ENCODE results near the gene DIO3. TPM values are rescaled to one million over a fixed set of nuclear protein-coding genes. Genes with fewer than 3 reads are reported as not detected.
A peak's percentile ranks its signal among the peaks of the same experiment; 100 is the strongest.

DIO3 gene
- total and polyA plus RNA-seq, 8 donors: 0.12 to 2.1 (median 0.79) TPM

DNA sequence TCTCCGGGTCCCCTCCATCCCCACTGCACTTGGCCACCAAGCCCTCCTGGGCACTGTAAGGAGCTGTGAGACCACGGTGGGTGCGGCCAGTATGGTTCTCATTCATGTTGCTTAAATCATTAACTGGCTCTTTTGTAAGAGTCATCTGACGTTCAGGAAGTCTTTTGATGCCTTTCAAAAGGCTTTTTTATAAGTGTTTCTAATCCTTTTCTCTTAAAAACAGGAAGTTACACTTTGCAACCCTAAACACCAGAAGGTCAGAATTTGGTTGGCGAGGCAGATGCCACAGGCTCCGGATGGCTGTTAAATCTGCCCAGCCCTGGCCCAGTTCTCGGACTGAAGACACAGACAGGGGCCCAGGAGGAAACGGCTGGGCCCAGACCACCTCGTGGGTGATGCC, 26.1 kb upstream of the DIO3 start:
- 64 to 69% methylated on average over 9 of the region's 9 CpGs for WGBS, 2 donors
- no peaks in the 10 kb centered on the region for H3K4me1 ChIP-seq
- ATAC-seq: peak in 1 of 4 donors; percentile 20
- H3K27me3 ChIP-seq: no peaks in the 10 kb centered on the region
- TF ChIP-seq, protein P1, sequence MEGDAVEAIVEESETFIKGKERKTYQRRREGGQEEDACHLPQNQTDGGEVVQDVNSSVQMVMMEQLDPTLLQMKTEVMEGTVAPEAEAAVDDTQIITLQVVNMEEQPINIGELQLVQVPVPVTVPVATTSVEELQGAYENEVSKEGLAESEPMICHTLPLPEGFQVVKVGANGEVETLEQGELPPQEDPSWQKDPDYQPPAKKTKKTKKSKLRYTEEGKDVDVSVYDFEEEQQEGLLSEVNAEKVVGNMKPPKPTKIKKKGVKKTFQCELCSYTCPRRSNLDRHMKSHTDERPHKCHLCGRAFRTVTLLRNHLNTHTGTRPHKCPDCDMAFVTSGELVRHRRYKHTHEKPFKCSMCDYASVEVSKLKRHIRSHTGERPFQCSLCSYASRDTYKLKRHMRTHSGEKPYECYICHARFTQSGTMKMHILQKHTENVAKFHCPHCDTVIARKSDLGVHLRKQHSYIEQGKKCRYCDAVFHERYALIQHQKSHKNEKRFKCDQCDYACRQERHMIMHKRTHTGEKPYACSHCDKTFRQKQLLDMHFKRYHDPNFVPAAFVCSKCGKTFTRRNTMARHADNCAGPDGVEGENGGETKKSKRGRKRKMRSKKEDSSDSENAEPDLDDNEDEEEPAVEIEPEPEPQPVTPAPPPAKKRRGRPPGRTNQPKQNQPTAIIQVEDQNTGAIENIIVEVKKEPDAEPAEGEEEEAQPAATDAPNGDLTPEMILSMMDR (IDR thresholded peaks at IDR 0.05): no peak
- H3K27ac ChIP-seq: no peak overlapping the region
- H3K9me3 ChIP-seq: no peaks in the 10 kb centered on the region
- DNase-seq: no peak
- H3K36me3 ChIP-seq: no peaks in the 10 kb centered on the region
- intact Hi-C loops (cut with DNase I): no loop called here
- no peak for FAIRE-seq
- no peak overlapping the region for H3K4me3 ChIP-seq

DNA sequence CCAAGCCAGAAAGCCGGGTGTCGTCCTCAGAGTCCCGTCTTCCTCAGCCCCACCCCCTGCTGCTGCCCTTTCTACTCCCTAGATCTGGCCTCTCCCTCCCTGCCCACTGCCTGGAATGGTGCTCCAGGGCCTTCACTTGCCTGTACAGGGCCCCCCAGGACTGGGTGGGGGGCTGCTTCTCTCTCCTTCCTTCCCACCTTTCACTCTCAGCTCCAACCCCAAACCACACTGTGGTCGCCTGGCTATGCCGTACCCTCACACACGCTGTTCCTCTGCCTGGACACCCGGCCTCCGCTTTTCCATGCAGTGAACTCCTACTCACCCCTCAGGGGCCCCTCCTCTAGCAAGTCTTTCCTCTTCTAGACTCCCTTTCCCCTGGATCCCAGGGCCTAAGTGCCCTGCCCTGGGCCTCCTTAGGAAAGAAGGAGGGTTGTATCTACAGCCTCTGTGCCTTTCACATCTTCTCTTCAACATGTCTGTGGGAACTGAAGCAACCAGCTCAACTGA, 25.5 kb upstream of the DIO3 start:
- 87 to 89% methylated on average over 8 of the region's 8 CpGs for WGBS, 2 donors
- H3K9me3 ChIP-seq: no peaks in the 10 kb centered on the region
- H3K4me1 ChIP-seq: no peaks in the 10 kb centered on the region
- H3K36me3 ChIP-seq: no peaks in the 10 kb centered on the region
- no peak overlapping the region for H3K27ac ChIP-seq
- DNase-seq (no peak), FAIRE-seq (no peak), ATAC-seq (no peak)
- intact Hi-C loops (cut with DNase I): no loop called here
- no peaks in the 10 kb centered on the region for H3K27me3 ChIP-seq
- TF ChIP-seq, protein P1 (IDR thresholded peaks at IDR 0.05): no peak
- no peak overlapping the region for H3K4me3 ChIP-seq

DNA sequence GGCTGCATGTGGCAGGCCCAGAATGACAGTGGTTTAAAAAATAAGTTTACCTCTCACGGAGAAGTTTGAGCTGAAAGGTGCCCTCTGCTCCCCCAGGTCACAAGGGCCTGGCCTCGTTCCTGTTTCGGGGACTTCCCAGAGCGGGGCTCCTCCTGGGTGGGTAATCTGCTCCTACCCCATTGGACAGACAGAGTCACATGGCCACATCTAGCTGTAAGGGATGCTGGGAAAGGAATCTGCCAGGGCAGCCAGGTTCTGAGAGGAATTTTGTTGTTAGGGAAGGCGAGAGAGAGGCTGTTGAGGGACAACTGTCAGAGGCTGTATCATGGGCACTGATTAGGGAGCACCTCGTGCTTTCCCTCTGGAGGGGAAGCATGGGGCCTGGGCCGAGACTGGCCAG, 24.0 kb upstream of the DIO3 start:
- no peak for ATAC-seq
- Histone ChIP-seq H3K4me1 (no peaks in the 10 kb centered on the region), H3K9me3 (no peaks in the 10 kb centered on the region), H3K4me3 (no peak overlapping the region), H3K36me3 (no peaks in the 10 kb centered on the region), H3K27me3 (no peaks in the 10 kb centered on the region), H3K27ac (no peak overlapping the region)
- FAIRE-seq: no peak
- DNase-seq: no peak
- intact Hi-C loops (cut with DNase I): no loop called here
- WGBS, 2 donors: 85 to 92% methylated on average over 7 of the region's 7 CpGs
- TF ChIP-seq, protein P1 (IDR thresholded peaks at IDR 0.05): no peak

DNA sequence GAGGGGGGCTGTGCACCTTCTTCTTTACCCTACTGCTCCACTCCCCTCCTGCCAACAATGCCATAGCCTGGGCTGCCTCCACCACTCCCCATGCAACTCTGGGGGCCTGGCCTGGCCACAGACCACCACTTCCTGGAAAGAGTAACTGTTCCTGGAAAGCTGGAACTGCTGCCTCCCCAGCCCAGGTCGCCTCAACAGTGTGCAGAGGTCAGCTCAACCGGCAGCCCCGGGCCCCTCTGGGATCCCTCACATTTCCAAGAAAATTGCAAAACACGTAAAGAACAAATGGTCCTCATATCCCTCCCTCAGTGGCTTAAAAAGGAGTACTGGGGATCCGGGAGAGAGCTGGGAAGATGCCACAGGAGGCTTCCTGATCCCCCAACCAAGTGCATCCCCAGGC, 22.4 kb upstream of the DIO3 start:
- TF ChIP-seq, protein P1 (IDR thresholded peaks at IDR 0.05): no peak
- WGBS, 2 donors: 49 to 56% methylated on average over 5 of the region's 5 CpGs

DNA sequence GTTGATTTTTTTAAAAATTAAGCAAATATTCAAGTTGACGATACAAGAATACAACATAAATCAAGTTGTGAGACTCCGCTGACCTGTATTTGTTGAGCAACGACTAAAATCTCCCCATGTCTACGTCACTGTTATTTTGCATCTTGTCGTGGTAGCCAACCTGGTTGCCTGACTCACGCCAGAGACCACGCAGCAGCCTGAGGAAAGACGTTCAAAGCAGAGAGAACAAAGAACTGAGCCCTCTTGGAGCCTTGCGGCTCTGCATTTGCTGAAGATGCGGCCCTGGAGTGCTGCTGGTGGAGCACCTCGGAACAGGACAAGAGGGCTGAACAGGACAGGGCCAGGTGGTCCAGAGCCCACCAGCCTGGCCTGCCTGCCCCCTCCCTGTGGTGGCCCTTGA, 21.4 kb upstream of the DIO3 start:
- H3K4me1 ChIP-seq: no peaks in the 10 kb centered on the region
- H3K4me3 ChIP-seq: no peak overlapping the region
- TF ChIP-seq, protein P1 (IDR thresholded peaks at IDR 0.05): no peak
- 77 to 82% methylated on average over 11 of the region's 11 CpGs for WGBS, 2 donors
- no peaks in the 10 kb centered on the region for H3K27me3 ChIP-seq
- ATAC-seq (no peak), FAIRE-seq (no peak), DNase-seq (no peak)
- H3K27ac ChIP-seq: no peak overlapping the region
- H3K9me3 ChIP-seq: no peaks in the 10 kb centered on the region
- intact Hi-C loops (cut with DNase I): no loop called here
- no peaks in the 10 kb centered on the region for H3K36me3 ChIP-seq

More for the DNA sequence above, 22.4 kb upstream of the DIO3 start:
- intact Hi-C loops (cut with DNase I): no loop called here
- H3K36me3 ChIP-seq: no peaks in the 10 kb centered on the region
- no peak for FAIRE-seq
- H3K9me3 ChIP-seq: no peaks in the 10 kb centered on the region
- H3K27me3 ChIP-seq: no peaks in the 10 kb centered on the region
- no peak for DNase-seq
- no peak for ATAC-seq
- H3K4me1 ChIP-seq: no peaks in the 10 kb centered on the region
- H3K27ac ChIP-seq: no peak overlapping the region
- H3K4me3 ChIP-seq: no peak overlapping the region
